ENCODE measurements around the gene GPX1.

DNA sequence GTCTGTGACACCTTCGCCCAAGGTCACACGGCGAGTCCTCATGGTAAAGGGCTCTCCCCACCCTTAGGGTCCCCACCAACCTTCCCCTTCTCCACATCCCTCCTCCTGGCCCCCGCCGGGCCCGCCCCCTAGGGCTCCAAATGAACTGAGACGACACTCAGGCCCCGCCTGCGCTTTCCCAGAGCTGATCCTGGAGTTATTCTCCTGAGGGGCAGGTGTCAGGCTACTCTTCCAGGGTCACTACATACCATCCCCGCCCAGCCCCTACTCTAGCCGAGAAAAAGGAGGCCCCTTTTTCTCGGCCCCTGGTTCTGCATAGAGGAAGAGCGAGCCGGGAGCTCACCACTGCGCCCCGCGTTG lies 18.6 kb downstream of the GPX1 start:
- TF ChIP-seq, protein P1, sequence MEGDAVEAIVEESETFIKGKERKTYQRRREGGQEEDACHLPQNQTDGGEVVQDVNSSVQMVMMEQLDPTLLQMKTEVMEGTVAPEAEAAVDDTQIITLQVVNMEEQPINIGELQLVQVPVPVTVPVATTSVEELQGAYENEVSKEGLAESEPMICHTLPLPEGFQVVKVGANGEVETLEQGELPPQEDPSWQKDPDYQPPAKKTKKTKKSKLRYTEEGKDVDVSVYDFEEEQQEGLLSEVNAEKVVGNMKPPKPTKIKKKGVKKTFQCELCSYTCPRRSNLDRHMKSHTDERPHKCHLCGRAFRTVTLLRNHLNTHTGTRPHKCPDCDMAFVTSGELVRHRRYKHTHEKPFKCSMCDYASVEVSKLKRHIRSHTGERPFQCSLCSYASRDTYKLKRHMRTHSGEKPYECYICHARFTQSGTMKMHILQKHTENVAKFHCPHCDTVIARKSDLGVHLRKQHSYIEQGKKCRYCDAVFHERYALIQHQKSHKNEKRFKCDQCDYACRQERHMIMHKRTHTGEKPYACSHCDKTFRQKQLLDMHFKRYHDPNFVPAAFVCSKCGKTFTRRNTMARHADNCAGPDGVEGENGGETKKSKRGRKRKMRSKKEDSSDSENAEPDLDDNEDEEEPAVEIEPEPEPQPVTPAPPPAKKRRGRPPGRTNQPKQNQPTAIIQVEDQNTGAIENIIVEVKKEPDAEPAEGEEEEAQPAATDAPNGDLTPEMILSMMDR (conservative IDR thresholded peaks at IDR 0.05; ENCODE audit: low read length), result no peak
- TF ChIP-seq EZH2phosphoT487 (IDR thresholded peaks at IDR 0.05; ENCODE audit: borderline replicate concordance, low read depth, low read length), result no peak
